HFF-Myc (cell line): ENCODE measurements around the gene PNISR.
"Not testable (repeated sequence)": the region's sequence is repeated elsewhere in the genome, so short reads cannot be mapped to it uniquely, and the experiment has no call there.

Experiments
- DNase-seq: peaks from one replicate; pipeline ENCODE4 v3.0.0-alpha.2; 2011; ENCODE audit warnings: low read depth; ENCODE audit errors: extremely low read depth
- H3K4me3 ChIP-seq: replicated peaks from 2 replicates; pipeline ENCODE4 v1.5.1; 2011; ENCODE audit warnings: low read depth, mild to moderate bottlenecking, control low read depth, low read length
- CTCF ChIP-seq: IDR thresholded peaks from 2 replicates; pipeline ENCODE4 v1.5.1; 2012; ENCODE audit warnings: mild to moderate bottlenecking, low read depth, low read length, control low read depth; ENCODE audit errors: missing control alignments

Gene PNISR

GRCh38 chr6:99424761-99425646, at the start of gene PNISR:
PNISR (minus strand) TSS chr6:99425308; CDS start chr6:99414659, 10,649 bp downstream.
- H3K4me3 ChIP-seq = peak within 1 kb of the TSS; percentile 95
- peak; percentile 98 for DNase-seq
- no peak for TF ChIP-seq CTCF

- TF ChIP-seq CTCF = no peak
- no peak overlapping the region for H3K4me3 ChIP-seq
- DNase-seq = no peak
These were observed 48.6 kb upstream of the PNISR start for GRCh38 chr6:99473730-99474129.

- DNase-seq = no peak
These were observed 46.5 kb upstream of the PNISR start for GRCh38 chr6:99471638-99472037.

GRCh38 chr6:99467509-99468106, 42.5 kb upstream of the PNISR start:
- peak; percentile 6 for DNase-seq
- H3K4me3 ChIP-seq = no peak overlapping the region
- TF ChIP-seq CTCF = peak; percentile 52

More at GRCh38 chr6:99471638-99472037, 46.5 kb upstream of the PNISR start:
- no peak overlapping the region for H3K4me3 ChIP-seq
- TF ChIP-seq CTCF = no peak

GRCh38 chr6:99459133-99459532, 34.0 kb upstream of the PNISR start:
- not testable (repeated sequence) for DNase-seq, H3K4me3 ChIP-seq

GRCh38 chr6:99458319-99458718, 33.2 kb upstream of the PNISR start:
- TF ChIP-seq CTCF = no peak
- H3K4me3 ChIP-seq = no peak overlapping the region
- DNase-seq = peak; percentile 19

- TF ChIP-seq CTCF = no peak
- DNase-seq = no peak
- no peak overlapping the region for H3K4me3 ChIP-seq
These were observed 21.0 kb upstream of the PNISR start for GRCh38 chr6:99446076-99446475.
